ENCODE results near the gene TLR8.

Gene TLR8

DNA sequence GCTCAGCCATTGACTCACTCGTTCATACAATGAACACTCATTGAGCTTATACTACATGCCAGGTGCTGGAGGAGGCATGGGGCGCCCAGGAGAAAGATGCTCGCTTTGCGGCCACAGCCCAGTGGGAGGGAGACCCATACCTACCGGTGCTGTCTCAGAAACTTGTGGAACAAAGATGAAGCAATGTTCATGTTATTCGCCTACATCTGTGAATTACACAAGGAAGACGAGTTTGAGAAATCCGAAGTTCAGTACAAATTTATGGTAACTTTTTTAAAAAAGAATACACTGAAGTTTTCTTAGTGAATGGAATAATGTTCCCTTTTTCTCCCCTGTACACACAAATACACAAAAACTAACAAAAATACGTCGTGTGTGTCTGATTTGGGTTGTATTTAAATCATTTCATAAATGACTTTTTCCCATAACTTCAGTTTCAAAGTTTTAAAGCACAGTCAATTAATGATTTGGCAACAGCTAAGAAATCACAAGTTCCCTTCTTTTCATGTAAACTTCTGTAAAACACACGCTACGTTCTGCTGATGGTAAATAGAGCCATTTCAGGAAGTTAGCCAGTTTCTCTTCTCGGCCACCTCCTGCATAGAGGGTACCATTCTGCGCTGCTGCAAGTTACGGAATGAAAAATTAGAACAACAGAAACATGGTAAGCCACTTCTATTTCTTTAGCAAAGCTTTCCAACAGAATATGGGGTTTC lies at the start of gene TLR8:
Gene TLR8 (plus strand): TSS at position 575 of the 716 bp plus-strand sequence. CDS start 87 bp downstream, at position 662.
- DNase-seq (ENCODE audit: low spot score), result no peak

GRCh38 chrX:12865359-12865758 lies 41.1 kb upstream of the TLR8 start:
- DNase-seq (ENCODE audit: low spot score), result peak; percentile 7

DNA sequence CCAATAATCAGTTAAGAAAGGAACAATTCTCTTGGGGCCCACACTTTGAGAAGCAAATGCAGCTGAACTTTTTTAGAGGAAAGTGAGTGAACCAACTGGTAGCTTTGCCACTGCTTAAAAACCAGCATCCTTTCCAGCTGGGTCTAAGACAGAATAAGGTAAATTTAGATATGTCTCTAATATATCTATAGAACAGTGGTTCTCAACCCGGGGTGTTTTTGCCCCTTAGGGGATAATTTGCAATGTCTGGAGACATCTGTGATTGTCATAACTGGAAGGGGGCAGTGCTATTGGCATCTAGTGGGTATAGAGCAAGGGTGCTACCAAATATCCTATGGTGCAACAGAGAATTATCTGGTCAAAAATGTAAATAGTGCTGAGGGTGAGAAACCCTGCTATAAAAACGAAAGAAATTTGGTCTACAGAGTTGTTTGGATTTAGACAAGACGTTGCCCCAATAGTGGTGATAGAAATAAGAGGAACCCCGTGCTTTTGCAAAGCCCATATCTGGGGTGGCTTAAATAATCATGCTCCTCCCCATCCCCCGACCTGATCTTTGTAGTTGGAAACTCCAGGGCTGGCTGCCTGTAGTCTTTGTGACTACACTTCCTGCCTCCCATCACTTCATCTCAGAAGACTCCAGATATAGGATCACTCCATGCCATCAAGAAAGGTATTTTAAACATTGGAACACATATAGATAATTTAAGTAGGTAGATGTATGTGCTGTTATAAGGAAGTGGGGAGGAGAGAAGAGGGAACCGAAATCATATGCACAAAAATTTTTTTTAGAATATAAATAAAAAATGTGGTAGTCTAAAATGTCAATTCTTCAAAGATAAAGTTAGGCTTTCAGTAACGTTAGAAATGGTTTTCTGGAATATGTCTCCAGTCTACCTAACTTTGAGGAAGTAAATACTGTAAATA lies 39.7 kb upstream of the TLR8 start, which contains the start of gene TLR7:
Gene TLR7 (plus strand): TSS at position 622 of the 927 bp plus-strand sequence. CDS start 507 bp downstream, outside the sequence.
- DNase-seq (ENCODE audit: low spot score), result peak; percentile 57

DNA sequence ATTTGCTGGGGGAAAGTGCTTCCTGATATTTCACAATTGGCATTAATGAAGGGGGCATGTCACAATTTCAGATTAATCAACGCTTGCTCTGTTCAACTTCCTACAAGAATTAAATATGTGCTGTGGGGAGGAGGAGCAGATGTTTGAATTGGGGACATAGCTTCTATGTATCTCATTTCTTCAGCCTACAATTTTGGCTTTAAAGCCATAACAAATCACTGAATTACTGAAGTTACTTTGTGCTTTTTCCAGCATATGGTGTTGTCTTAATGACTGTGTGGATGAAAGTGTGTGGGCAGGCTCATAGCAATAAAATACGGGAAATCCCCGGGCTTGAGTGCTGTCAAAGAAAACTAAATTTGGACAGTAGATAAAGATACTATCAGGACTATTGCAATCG lies 38.7 kb upstream of the TLR8 start:
- DNase-seq (ENCODE audit: low spot score), result peak; percentile 20

DNA sequence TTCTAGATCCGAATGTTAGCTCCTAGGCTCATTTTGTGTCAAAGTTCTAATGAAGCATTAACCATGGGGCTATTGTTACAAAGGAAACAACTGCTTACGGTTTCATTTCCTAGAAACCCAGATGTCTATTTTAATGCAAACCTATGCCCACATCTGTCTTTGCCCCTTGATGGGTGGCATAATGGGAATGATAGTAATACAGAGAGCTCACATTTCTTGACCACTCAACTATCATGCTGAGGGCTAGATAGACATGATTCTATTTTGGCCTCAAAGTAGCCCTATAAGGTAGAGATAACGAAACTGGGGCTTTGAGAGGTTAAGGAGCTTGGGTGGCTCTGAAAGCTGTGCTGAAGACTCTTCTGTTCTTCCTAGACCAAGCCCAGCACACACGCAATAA lies 37.7 kb upstream of the TLR8 start:
- peak; percentile 18 for DNase-seq (ENCODE audit: low spot score)

DNA sequence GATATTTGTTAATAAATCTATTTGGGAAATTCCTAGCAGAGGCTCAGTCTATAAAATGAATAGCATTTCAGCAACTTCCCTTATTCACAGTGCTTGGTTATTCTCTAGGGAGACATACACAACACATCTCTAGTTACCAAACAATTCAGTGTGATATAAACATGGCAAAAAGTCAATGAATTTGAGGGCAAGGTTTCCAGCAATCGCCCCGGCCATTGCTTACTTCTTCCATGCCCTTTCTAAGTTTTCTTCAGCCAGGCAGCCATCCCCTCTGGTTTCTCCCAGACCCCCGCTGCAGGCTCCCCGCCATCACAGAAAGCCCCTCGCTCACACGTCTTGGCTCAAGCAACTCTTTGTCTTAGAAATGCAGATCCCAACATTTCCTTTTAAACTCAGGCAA lies 35.2 kb upstream of the TLR8 start:
- no peak for DNase-seq (ENCODE audit: low spot score)

GRCh38 chrX:12872741-12873140 lies 33.7 kb upstream of the TLR8 start:
- DNase-seq (ENCODE audit: low spot score), result no peak

- peak; percentile 6 for DNase-seq (ENCODE audit: low spot score)
Observed at GRCh38 chrX:12874581-12874980, 31.8 kb upstream of the TLR8 start.

GRCh38 chrX:12877386-12877785 lies 29.0 kb upstream of the TLR8 start:
- DNase-seq (ENCODE audit: low spot score), result no peak

GRCh38 chrX:12878536-12878935 lies 27.9 kb upstream of the TLR8 start:
- no peak for DNase-seq (ENCODE audit: low spot score)

GRCh38 chrX:12881914-12882313 lies 24.5 kb upstream of the TLR8 start:
- DNase-seq (ENCODE audit: low spot score), result no peak

DNA sequence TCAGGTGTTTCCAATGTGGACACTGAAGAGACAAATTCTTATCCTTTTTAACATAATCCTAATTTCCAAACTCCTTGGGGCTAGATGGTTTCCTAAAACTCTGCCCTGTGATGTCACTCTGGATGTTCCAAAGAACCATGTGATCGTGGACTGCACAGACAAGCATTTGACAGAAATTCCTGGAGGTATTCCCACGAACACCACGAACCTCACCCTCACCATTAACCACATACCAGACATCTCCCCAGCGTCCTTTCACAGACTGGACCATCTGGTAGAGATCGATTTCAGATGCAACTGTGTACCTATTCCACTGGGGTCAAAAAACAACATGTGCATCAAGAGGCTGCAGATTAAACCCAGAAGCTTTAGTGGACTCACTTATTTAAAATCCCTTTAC lies 20.9 kb upstream of the TLR8 start:
- DNase-seq (ENCODE audit: low spot score), result no peak

GRCh38 chrX:12886545-12886944 lies 19.9 kb upstream of the TLR8 start:
- DNase-seq (ENCODE audit: low spot score), result no peak

GRCh38 chrX:12887141-12887540 lies 19.3 kb upstream of the TLR8 start:
- DNase-seq (ENCODE audit: low spot score), result no peak

DNA sequence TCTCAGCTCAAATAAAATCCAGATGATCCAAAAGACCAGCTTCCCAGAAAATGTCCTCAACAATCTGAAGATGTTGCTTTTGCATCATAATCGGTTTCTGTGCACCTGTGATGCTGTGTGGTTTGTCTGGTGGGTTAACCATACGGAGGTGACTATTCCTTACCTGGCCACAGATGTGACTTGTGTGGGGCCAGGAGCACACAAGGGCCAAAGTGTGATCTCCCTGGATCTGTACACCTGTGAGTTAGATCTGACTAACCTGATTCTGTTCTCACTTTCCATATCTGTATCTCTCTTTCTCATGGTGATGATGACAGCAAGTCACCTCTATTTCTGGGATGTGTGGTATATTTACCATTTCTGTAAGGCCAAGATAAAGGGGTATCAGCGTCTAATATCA lies 18.7 kb upstream of the TLR8 start:
- DNase-seq (ENCODE audit: low spot score), result no peak

DNA sequence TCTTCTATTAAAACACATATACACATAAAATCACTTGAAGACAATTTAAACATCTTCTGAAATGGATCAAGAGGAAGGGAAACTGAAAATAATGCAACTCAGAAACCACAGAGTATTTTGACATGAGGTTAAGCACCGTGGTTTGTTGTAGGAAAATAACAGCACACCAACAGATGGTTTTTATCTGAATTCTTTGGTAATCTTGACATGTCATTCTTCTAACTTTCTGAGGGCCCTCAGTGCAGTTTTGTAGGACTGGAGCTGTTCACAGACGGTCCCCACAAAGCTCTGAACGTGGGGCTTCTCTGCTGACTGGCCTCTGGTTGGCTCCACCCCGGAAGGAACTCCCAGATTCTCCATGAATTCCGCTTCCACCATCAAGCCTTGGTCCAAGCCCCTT lies 16.0 kb upstream of the TLR8 start:
- DNase-seq (ENCODE audit: low spot score), result peak; percentile 63

DNA sequence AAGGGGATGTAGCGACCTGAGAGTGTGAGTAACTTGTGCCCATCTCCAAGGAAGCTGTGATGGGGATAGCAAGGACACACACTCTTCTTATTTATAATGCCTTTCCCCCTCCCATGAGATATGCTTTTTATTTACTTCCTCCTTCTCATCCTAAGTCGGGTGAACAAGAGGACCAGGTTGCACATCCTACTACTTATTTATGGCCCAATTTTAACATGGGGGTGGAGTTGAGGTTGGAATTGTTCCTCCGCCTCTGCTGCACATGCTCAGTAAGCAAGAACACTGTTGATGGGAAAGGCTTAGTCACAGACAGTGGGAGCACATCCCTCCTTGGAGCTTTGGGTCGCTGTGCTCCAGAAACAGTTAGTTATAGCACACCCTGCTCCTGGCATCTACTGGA lies 15.2 kb upstream of the TLR8 start:
- DNase-seq (ENCODE audit: low spot score), result no peak

- peak; percentile 53 for DNase-seq (ENCODE audit: low spot score)
Observed at GRCh38 chrX:12891915-12892506, 14.4 kb upstream of the TLR8 start.

GRCh38 chrX:12892716-12893115 lies 13.7 kb upstream of the TLR8 start:
- DNase-seq (ENCODE audit: low spot score), result peak; percentile 9

DNA sequence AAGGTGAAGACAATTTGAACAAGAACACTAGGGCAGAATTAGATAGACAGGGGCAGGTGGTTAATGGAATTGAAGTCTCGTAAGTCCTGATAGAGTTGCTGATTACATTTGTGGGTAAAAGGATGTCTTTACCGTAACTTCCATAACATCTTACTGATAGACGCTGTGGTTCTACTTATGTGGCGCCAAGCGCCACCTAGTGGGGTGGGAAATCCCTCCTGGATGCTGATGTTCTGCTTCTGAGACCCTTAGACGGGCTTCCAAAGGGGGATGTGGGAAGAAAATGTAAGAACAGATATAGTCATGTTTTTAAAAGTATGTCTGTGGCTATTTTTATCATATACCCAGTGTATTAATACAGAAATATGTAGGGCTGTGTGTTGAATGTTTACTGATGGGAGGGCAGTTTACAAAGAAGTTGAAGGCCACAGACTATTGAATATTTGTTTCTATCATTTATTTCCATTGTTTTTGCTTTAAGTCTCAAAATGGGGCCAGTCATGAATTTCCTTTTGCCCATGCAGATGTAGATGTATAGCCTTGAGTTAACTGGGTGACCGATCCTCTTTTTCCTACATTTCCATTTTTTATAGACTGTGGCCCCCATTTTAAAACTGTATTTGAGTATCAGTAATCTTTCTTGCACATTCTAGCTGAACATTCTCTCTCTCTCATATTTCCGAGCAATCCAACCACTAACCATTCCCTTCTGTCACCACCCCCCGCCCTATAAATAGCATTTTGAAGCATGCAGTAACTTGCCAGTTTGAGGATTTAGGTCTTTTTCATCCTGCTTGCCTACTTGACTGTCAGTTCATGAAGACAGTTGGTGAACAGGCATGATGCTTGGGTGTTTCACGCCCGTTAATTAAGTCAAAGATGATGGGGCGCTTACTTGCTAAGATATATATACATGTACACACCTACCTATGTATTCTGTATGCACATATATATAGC lies 12.1 kb upstream of the TLR8 start:
- DNase-seq (ENCODE audit: low spot score), result peak; percentile 78

DNA sequence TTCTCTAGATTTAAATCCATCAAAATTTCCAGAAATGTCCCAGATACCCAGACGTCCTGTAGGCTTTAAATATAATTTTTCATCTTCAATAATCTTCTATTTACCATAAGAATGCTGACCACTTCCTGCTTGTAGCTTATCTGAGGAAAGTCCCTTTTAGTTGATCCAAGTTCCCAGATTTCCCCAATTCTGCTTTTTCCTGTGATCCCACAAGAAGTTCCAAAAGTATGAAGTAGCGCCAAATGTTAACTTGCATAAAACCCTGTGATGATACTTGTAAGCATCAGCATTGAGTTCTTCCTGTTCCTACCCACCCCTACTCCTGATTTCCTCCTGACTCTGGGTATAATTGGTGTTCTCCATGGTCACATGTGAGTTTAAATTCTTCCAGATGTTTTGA lies 10.6 kb upstream of the TLR8 start:
- no peak for DNase-seq (ENCODE audit: low spot score)

- no peak for DNase-seq (ENCODE audit: low spot score)
Observed at GRCh38 chrX:12896935-12897334, 9.5 kb upstream of the TLR8 start.

All from NAMALWA (cell line).